ENCODE results near the gene OR7A5. TPM values are rescaled to one million over a fixed set of nuclear protein-coding genes. Genes with fewer than 3 reads are reported as not detected.
"Not testable (repeated sequence)": the region's sequence is repeated elsewhere in the genome, so short reads cannot be mapped to it uniquely, and the experiment has no call there.

The OR7A5 gene
- polyA plus RNA-seq, 1 donor from 2014 or later, result not detected

GRCh38 chr19:14795078-14795721 lies 39.8 kb downstream of the OR7A5 start:
- Histone ChIP-seq H3K9me2 (ENCODE audit: insufficient read depth, low read length) (no peaks in the 10 kb centered on the region), H3F3A (ENCODE audit: insufficient read depth, low read length, poor library complexity, severe bottlenecking) (no peaks in the 10 kb centered on the region), H3K27ac (ENCODE audit: low read length) (no peak overlapping the region), H3K79me2 (replicated peaks; ENCODE audit: insufficient read depth, low read length) (no peaks in the 10 kb centered on the region), H3K27me3 (ENCODE audit: insufficient read depth, low read depth, low read length) (no peaks in the 10 kb centered on the region), H3K4me2 (ENCODE audit: low read length) (no peak overlapping the region), H3K36me3 (ENCODE audit: insufficient read depth, low read length) (no peaks in the 10 kb centered on the region), H4K20me1 (ENCODE audit: insufficient read depth) (no peaks in the 10 kb centered on the region), H3K9me3 (ENCODE audit: low read length) (no peaks in the 10 kb centered on the region), H2AFZ (ENCODE audit: low read depth, low read length) (no peak overlapping the region), H3K9ac (ENCODE audit: low read length) (no peak overlapping the region), H3K4me3 (ENCODE audit: low read length) (no peak overlapping the region)
- TF ChIP-seq MXI1 (conservative IDR thresholded peaks at IDR 0.05; ENCODE audit: poor library complexity, severe bottlenecking), result no peak
- TF ChIP-seq EZH2 (IDR thresholded peaks at IDR 0.05; ENCODE audit: borderline replicate concordance, insufficient read depth, low read length, poor library complexity, severe bottlenecking), result no peak
- TF ChIP-seq REST (IDR thresholded peaks at IDR 0.05; ENCODE audit: borderline replicate concordance), result no peak
- no peak for TF ChIP-seq POLR2AphosphoS5 (IDR thresholded peaks at IDR 0.05)
- TF ChIP-seq EP300 (conservative IDR thresholded peaks at IDR 0.05; ENCODE audit: poor library complexity, severe bottlenecking), result no peak
- no peak for TF ChIP-seq SMC3 (conservative IDR thresholded peaks at IDR 0.05; ENCODE audit: poor library complexity)
- TF ChIP-seq CTCF (IDR thresholded peaks at IDR 0.05; ENCODE audit: poor library complexity, severe bottlenecking), result no peak
- TF ChIP-seq TAF1 (IDR thresholded peaks at IDR 0.05; ENCODE audit: low read depth), result no peak
- TF ChIP-seq RAD21 (conservative IDR thresholded peaks at IDR 0.05), result no peak

DNA sequence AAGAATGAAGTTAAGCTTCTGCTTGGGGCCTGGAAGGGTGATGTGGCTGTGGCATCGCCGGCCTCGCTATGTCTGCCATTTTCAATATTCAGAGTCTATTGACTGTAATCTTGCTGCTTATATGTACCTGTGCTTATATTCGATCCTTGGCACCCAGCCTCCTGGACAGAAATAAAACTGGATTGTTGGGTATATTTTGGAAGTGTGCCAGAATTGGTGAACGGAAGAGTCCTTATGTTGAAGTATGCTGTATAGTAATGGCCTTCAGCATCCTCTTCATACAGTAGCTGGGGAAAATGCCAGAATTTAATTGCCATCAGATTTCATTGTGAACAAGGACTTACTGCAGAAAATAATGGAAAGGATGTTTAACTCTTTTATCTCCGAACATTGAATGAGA lies 42.7 kb downstream of the OR7A5 start:
- not testable (repeated sequence) for H3K36me3 ChIP-seq (ENCODE audit: insufficient read depth, low read length); H3K4me2 ChIP-seq (ENCODE audit: low read length); H2AFZ ChIP-seq (ENCODE audit: low read depth, low read length); H4K20me1 ChIP-seq (ENCODE audit: insufficient read depth); H3K9ac ChIP-seq (ENCODE audit: low read length); H3K9me3 ChIP-seq (ENCODE audit: low read length); H3K27ac ChIP-seq (ENCODE audit: low read length); H3K9me2 ChIP-seq (ENCODE audit: insufficient read depth, low read length); H3K79me2 ChIP-seq (replicated peaks; ENCODE audit: insufficient read depth, low read length); H3K27me3 ChIP-seq (ENCODE audit: insufficient read depth, low read depth, low read length); H3F3A ChIP-seq (ENCODE audit: insufficient read depth, low read length, poor library complexity, severe bottlenecking); H3K4me3 ChIP-seq (ENCODE audit: low read length)
